ENCODE data around the gene CDV3. TPM values are rescaled to one million over a fixed set of nuclear protein-coding genes. Genes with fewer than 3 reads are reported as not detected.

Gene CDV3
- polyA plus RNA-seq, 1 donor from 2014 or later = 89.3 TPM

DNA sequence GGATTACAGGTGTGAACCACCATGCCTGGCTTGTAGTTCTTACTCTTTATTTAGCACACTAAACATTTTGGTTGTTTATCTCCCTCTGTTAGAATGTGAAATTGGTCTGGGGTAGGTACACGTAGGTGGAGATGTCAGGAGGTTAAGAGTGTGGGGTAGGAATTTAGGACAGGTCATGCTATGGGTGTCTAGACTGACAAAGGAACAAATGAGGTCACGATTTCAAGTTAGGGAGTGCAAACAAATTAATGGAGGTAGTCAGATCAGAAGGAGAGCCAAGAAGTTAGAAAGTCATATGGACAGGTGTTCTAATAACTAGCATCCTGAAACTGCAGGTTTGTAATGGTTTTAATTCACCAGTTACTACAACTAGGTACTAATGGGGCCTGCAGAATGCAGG lies 19.8 kb downstream of the CDV3 start:
- Histone ChIP-seq H3K27me3 (ENCODE audit: insufficient read depth, low read depth, low read length) (no peaks in the 10 kb centered on the region), H3K79me2 (replicated peaks; ENCODE audit: insufficient read depth, low read length) (no peaks in the 10 kb centered on the region), H4K20me1 (ENCODE audit: insufficient read depth) (no peaks in the 10 kb centered on the region), H2AFZ (ENCODE audit: low read depth, low read length) (no peak overlapping the region), H3K27ac (ENCODE audit: low read length) (no peak overlapping the region), H3K4me2 (ENCODE audit: low read length) (no peak overlapping the region), H3K36me3 (ENCODE audit: insufficient read depth, low read length) (peaks cover under 1% of the 10 kb centered on the region), H3F3A (ENCODE audit: insufficient read depth, low read length, poor library complexity, severe bottlenecking) (no peaks in the 10 kb centered on the region), H3K9me3 (ENCODE audit: low read length) (no peaks in the 10 kb centered on the region), H3K9ac (ENCODE audit: low read length) (no peak overlapping the region), H3K4me3 (ENCODE audit: low read length) (no peak overlapping the region), H3K9me2 (ENCODE audit: insufficient read depth, low read length) (no peaks in the 10 kb centered on the region)
- TF ChIP-seq RAD21 (conservative IDR thresholded peaks at IDR 0.05) (no peak), MXI1 (conservative IDR thresholded peaks at IDR 0.05; ENCODE audit: poor library complexity, severe bottlenecking) (no peak), TAF1 (IDR thresholded peaks at IDR 0.05; ENCODE audit: low read depth) (no peak), SMC3 (conservative IDR thresholded peaks at IDR 0.05; ENCODE audit: poor library complexity) (no peak), POLR2AphosphoS5 (IDR thresholded peaks at IDR 0.05) (no peak), EZH2 (IDR thresholded peaks at IDR 0.05; ENCODE audit: borderline replicate concordance, insufficient read depth, low read length, poor library complexity, severe bottlenecking) (no peak), EP300 (conservative IDR thresholded peaks at IDR 0.05; ENCODE audit: poor library complexity, severe bottlenecking) (no peak)
- TF ChIP-seq, protein P1, sequence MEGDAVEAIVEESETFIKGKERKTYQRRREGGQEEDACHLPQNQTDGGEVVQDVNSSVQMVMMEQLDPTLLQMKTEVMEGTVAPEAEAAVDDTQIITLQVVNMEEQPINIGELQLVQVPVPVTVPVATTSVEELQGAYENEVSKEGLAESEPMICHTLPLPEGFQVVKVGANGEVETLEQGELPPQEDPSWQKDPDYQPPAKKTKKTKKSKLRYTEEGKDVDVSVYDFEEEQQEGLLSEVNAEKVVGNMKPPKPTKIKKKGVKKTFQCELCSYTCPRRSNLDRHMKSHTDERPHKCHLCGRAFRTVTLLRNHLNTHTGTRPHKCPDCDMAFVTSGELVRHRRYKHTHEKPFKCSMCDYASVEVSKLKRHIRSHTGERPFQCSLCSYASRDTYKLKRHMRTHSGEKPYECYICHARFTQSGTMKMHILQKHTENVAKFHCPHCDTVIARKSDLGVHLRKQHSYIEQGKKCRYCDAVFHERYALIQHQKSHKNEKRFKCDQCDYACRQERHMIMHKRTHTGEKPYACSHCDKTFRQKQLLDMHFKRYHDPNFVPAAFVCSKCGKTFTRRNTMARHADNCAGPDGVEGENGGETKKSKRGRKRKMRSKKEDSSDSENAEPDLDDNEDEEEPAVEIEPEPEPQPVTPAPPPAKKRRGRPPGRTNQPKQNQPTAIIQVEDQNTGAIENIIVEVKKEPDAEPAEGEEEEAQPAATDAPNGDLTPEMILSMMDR (IDR thresholded peaks at IDR 0.05; ENCODE audit: poor library complexity, severe bottlenecking) = no peak
- TF ChIP-seq, protein P2, sequence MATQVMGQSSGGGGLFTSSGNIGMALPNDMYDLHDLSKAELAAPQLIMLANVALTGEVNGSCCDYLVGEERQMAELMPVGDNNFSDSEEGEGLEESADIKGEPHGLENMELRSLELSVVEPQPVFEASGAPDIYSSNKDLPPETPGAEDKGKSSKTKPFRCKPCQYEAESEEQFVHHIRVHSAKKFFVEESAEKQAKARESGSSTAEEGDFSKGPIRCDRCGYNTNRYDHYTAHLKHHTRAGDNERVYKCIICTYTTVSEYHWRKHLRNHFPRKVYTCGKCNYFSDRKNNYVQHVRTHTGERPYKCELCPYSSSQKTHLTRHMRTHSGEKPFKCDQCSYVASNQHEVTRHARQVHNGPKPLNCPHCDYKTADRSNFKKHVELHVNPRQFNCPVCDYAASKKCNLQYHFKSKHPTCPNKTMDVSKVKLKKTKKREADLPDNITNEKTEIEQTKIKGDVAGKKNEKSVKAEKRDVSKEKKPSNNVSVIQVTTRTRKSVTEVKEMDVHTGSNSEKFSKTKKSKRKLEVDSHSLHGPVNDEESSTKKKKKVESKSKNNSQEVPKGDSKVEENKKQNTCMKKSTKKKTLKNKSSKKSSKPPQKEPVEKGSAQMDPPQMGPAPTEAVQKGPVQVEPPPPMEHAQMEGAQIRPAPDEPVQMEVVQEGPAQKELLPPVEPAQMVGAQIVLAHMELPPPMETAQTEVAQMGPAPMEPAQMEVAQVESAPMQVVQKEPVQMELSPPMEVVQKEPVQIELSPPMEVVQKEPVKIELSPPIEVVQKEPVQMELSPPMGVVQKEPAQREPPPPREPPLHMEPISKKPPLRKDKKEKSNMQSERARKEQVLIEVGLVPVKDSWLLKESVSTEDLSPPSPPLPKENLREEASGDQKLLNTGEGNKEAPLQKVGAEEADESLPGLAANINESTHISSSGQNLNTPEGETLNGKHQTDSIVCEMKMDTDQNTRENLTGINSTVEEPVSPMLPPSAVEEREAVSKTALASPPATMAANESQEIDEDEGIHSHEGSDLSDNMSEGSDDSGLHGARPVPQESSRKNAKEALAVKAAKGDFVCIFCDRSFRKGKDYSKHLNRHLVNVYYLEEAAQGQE (IDR thresholded peaks at IDR 0.05; ENCODE audit: borderline replicate concordance) = no peak

DNA sequence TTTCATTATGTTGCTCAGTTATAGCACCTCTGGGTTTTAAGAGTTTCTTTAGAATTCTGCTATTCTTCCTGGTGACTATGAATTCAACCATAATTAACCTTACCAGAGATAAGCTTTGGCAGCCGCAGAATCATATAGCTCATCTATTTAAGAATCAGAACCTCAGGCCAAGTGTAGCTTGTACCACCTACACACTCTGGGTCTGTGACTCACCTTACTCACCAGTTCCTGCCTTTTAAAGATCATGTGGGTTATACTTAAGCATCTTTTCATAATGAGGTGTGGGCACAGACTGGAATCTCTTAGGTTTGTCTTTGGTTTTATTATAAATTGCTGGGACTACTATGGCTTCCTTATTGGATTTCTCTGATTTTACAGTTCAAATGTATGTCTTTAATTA lies 21.9 kb downstream of the CDV3 start:
- Histone ChIP-seq H3K79me2 (replicated peaks; ENCODE audit: insufficient read depth, low read length) (no peaks in the 10 kb centered on the region), H2AFZ (ENCODE audit: low read depth, low read length) (no peak overlapping the region), H3K4me2 (ENCODE audit: low read length) (no peak overlapping the region), H4K20me1 (ENCODE audit: insufficient read depth) (no peaks in the 10 kb centered on the region), H3K9me3 (ENCODE audit: low read length) (no peaks in the 10 kb centered on the region), H3K27me3 (ENCODE audit: insufficient read depth, low read depth, low read length) (no peaks in the 10 kb centered on the region), H3K9me2 (ENCODE audit: insufficient read depth, low read length) (no peaks in the 10 kb centered on the region), H3K27ac (ENCODE audit: low read length) (no peak overlapping the region), H3K4me3 (ENCODE audit: low read length) (no peak overlapping the region), H3K9ac (ENCODE audit: low read length) (no peak overlapping the region), H3F3A (ENCODE audit: insufficient read depth, low read length, poor library complexity, severe bottlenecking) (no peaks in the 10 kb centered on the region), H3K36me3 (ENCODE audit: insufficient read depth, low read length) (no peaks in the 10 kb centered on the region)
- TF ChIP-seq RAD21 (conservative IDR thresholded peaks at IDR 0.05) (no peak), MXI1 (conservative IDR thresholded peaks at IDR 0.05; ENCODE audit: poor library complexity, severe bottlenecking) (no peak), POLR2AphosphoS5 (IDR thresholded peaks at IDR 0.05) (no peak), TAF1 (IDR thresholded peaks at IDR 0.05; ENCODE audit: low read depth) (no peak), SMC3 (conservative IDR thresholded peaks at IDR 0.05; ENCODE audit: poor library complexity) (no peak), EP300 (conservative IDR thresholded peaks at IDR 0.05; ENCODE audit: poor library complexity, severe bottlenecking) (no peak), EZH2 (IDR thresholded peaks at IDR 0.05; ENCODE audit: borderline replicate concordance, insufficient read depth, low read length, poor library complexity, severe bottlenecking) (no peak)
- TF ChIP-seq, protein P2 (IDR thresholded peaks at IDR 0.05; ENCODE audit: borderline replicate concordance) = no peak
- TF ChIP-seq, protein P1 (IDR thresholded peaks at IDR 0.05; ENCODE audit: poor library complexity, severe bottlenecking) = no peak
